SK-N-SH (cell line): Measurements from ENCODE around the gene FGGY.

ENCODE experiments used
- EP300 ChIP-seq, 2 experiments: IDR thresholded peaks; 2 replicates each; pipeline versions ENCODE4 v1.4.0 to v1.6.1; 2012; ENCODE audit warnings: borderline replicate concordance in 1 of 2, low read depth in 1 of 2, low read length in 1 of 2
- EZH2phosphoT487 ChIP-seq: fragments of 200-600 bp; sonication (generic); IDR thresholded peaks from 2 replicates; pipeline ENCODE4 v1.6.1; 2017; ENCODE audit warnings: low read depth, mixed run types, mild to moderate bottlenecking, antibody characterized with exemption, moderate library complexity, borderline replicate concordance
- MXI1 ChIP-seq: IDR thresholded peaks from 2 replicates; pipeline ENCODE4 v1.6.1; 2012; ENCODE audit warnings: mild to moderate bottlenecking, low read depth, low read length, improper control_type of control experiment
- POLR2AphosphoS5 ChIP-seq: IDR thresholded peaks from 2 replicates; pipeline ENCODE4 v1.6.1; 2012; ENCODE audit warnings: low read depth, low read length
- TF ChIP-seq, protein P1 (sequence below): fragments of 200-600 bp; sonication (generic); IDR thresholded peaks from 2 replicates; pipeline ENCODE4 v1.6.1; 2017; ENCODE audit warnings: antibody characterized with exemption, mild to moderate bottlenecking, moderate library complexity
- TF ChIP-seq, protein P2 (sequence below): IDR thresholded peaks from 2 replicates; pipeline ENCODE4 v1.4.0; 2012; ENCODE audit warnings: low read depth, borderline replicate concordance
- TF ChIP-seq, protein P3 (sequence below): IDR thresholded peaks from 2 replicates; pipeline ENCODE4 v1.6.1; 2012; ENCODE audit warnings: mild to moderate bottlenecking, low read depth, low read length, moderate library complexity

DNA sequence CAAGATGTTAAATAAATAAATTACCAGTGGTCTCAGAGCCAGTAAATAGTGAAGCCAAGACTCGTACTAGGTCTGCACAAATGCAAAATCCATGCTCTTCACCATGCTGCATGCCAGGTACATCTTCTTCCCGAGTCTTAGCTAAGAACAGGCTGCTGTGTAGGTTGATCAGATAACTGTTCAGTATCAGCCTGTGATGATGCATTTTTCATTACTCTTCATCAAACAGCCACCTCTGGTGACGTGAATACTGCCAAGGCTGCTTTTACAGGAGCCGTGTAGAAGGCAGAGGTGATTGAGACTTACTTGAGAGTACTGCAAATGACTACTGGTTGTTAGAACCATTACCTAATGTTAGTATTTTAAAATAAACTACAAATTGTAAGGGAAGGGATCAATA lies 478.6 kb downstream of the FGGY start:
- TF ChIP-seq, protein P1, sequence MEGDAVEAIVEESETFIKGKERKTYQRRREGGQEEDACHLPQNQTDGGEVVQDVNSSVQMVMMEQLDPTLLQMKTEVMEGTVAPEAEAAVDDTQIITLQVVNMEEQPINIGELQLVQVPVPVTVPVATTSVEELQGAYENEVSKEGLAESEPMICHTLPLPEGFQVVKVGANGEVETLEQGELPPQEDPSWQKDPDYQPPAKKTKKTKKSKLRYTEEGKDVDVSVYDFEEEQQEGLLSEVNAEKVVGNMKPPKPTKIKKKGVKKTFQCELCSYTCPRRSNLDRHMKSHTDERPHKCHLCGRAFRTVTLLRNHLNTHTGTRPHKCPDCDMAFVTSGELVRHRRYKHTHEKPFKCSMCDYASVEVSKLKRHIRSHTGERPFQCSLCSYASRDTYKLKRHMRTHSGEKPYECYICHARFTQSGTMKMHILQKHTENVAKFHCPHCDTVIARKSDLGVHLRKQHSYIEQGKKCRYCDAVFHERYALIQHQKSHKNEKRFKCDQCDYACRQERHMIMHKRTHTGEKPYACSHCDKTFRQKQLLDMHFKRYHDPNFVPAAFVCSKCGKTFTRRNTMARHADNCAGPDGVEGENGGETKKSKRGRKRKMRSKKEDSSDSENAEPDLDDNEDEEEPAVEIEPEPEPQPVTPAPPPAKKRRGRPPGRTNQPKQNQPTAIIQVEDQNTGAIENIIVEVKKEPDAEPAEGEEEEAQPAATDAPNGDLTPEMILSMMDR: no peak
- TF ChIP-seq MXI1: no peak
- TF ChIP-seq EZH2phosphoT487: no peak
- TF ChIP-seq, protein P2, sequence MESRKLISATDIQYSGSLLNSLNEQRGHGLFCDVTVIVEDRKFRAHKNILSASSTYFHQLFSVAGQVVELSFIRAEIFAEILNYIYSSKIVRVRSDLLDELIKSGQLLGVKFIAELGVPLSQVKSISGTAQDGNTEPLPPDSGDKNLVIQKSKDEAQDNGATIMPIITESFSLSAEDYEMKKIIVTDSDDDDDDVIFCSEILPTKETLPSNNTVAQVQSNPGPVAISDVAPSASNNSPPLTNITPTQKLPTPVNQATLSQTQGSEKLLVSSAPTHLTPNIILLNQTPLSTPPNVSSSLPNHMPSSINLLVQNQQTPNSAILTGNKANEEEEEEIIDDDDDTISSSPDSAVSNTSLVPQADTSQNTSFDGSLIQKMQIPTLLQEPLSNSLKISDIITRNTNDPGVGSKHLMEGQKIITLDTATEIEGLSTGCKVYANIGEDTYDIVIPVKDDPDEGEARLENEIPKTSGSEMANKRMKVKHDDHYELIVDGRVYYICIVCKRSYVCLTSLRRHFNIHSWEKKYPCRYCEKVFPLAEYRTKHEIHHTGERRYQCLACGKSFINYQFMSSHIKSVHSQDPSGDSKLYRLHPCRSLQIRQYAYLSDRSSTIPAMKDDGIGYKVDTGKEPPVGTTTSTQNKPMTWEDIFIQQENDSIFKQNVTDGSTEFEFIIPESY: no peak
- TF ChIP-seq POLR2AphosphoS5: no peak
- TF ChIP-seq, protein P3, sequence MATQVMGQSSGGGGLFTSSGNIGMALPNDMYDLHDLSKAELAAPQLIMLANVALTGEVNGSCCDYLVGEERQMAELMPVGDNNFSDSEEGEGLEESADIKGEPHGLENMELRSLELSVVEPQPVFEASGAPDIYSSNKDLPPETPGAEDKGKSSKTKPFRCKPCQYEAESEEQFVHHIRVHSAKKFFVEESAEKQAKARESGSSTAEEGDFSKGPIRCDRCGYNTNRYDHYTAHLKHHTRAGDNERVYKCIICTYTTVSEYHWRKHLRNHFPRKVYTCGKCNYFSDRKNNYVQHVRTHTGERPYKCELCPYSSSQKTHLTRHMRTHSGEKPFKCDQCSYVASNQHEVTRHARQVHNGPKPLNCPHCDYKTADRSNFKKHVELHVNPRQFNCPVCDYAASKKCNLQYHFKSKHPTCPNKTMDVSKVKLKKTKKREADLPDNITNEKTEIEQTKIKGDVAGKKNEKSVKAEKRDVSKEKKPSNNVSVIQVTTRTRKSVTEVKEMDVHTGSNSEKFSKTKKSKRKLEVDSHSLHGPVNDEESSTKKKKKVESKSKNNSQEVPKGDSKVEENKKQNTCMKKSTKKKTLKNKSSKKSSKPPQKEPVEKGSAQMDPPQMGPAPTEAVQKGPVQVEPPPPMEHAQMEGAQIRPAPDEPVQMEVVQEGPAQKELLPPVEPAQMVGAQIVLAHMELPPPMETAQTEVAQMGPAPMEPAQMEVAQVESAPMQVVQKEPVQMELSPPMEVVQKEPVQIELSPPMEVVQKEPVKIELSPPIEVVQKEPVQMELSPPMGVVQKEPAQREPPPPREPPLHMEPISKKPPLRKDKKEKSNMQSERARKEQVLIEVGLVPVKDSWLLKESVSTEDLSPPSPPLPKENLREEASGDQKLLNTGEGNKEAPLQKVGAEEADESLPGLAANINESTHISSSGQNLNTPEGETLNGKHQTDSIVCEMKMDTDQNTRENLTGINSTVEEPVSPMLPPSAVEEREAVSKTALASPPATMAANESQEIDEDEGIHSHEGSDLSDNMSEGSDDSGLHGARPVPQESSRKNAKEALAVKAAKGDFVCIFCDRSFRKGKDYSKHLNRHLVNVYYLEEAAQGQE: no peak
- TF ChIP-seq EP300 (IDR thresholded peaks at IDR 0.05; ENCODE audit: borderline replicate concordance in 1 of 2, low read depth in 1 of 2, low read length in 1 of 2): no peak
